IPS-NIHi11 (cell line): ENCODE data around the gene MAN1C1.
"Not testable (repeated sequence)": the region's sequence is repeated elsewhere in the genome, so short reads cannot be mapped to it uniquely, and the experiment has no call there.

Experiments
- DNase-seq: peaks from one replicate; pipeline ENCODE4 v3.0.0; 2012; ENCODE audit warnings: mixed read lengths, low spot score

The MAN1C1 gene

GRCh38 chr1:25716320-25716719 is 99.7 kb downstream of the MAN1C1 start:
- no peak for DNase-seq

DNA sequence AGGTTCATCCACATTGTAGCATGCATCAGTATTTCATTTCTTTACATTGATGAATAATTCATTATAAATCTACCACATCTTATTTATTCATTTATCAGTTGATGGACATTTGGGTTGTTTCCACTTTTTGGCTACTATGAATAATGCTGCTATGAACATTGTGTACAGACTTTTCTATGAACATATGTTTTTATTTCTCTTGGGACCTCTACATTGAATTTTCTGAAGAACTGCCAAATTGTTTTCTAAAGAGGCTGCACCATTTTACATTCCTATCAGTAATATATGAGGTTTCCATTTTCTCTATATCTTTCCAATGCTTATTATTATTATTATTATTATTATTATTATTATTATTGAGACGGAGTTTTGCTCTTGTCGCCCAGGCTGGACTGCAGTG is 102.1 kb downstream of the MAN1C1 start:
- no peak for DNase-seq

- DNase-seq = no peak
Observed at GRCh38 chr1:25720624-25721023, 104.0 kb downstream of the MAN1C1 start.

DNA sequence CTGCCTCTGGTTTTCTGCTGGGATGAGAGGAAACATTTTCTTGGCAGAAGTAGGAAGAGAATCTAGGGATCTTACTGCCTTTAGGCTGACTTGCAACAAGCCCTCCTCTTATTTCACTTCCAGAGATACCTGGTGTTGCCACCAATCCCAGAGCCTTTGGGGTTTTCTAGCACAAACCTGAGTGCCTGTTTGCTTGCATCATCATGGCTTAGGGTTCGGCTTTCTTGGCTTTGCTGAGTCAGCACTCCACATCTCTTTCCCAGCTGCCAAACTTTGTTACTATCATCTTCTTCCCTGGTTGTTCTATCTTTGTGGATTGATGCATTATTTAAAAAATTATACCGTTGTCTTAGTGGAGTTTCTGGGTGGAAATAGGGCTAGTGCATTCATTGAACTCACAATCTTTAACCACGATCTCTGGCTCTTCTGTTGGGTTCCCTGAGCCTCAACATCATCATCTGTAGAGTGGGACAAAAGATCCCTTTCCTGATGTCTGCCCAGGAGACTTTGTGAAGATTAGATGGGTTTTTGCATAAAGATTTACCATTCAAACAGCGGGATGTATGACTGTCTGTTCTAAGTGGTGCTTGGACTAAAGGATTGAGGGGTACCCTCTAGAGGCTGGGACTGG is 106.8 kb downstream of the MAN1C1 start:
- DNase-seq = no peak

- no peak for DNase-seq
Observed at GRCh38 chr1:25724201-25724600, 107.6 kb downstream of the MAN1C1 start.

GRCh38 chr1:25724966-25725365 is 108.4 kb downstream of the MAN1C1 start:
- no peak for DNase-seq

DNA sequence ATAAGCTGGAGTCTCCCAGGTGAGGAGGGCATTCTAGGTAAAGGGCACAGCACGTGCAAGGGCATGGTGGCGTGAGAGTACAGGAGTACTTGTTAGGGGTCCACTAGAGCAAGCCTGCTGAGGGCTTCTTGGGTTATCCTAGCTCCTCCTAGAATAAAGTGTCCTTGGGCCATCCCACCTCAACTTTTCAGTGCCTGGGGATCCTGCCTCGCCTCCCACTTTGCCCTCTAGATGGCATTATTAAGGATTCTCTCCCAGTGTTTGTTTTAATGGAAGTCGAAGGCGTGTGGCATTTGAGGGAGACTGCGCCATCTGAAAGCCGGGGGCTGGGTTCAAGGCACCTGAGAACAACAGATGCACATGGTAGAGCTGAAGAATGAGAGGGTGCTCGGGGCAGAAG is 108.9 kb downstream of the MAN1C1 start:
- no peak for DNase-seq

GRCh38 chr1:25727088-25727487 is 110.5 kb downstream of the MAN1C1 start:
- DNase-seq = no peak

DNA sequence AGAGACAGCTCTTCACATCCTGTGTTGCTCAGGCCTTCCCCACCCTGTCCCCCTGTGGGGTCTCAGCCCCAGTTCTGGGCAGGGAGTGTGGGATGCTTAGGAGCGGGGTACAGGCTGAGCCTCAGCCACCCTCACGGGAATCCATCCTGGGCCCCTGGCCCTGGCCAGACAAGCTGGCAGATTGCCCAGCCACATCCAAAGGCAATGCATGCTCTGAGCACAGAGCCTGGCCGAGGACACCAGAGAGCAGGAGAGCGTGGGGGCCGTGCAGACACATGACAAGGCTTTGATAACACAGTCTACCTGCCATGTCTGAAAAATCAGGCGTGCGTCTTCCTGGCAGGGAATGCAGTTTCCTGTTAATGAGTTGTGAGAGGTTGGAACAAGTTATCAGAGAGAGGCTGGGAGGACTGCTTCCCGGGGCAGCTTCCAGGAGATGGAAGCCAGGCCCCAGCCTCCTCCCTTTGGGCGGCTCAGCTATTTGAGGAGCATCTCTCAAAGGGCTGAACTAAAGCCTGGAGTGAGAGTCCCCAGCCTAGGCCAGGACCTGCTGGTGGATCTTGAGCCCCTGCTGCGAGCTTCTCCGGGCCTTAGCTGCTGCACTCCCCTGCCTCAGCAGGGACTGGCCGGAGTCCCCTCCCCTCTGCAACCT is 111.2 kb downstream of the MAN1C1 start:
- no peak for DNase-seq

- DNase-seq = no peak
Observed at GRCh38 chr1:25728301-25728935, 111.8 kb downstream of the MAN1C1 start.

GRCh38 chr1:25729045-25729444 is 112.5 kb downstream of the MAN1C1 start:
- DNase-seq = no peak

DNA sequence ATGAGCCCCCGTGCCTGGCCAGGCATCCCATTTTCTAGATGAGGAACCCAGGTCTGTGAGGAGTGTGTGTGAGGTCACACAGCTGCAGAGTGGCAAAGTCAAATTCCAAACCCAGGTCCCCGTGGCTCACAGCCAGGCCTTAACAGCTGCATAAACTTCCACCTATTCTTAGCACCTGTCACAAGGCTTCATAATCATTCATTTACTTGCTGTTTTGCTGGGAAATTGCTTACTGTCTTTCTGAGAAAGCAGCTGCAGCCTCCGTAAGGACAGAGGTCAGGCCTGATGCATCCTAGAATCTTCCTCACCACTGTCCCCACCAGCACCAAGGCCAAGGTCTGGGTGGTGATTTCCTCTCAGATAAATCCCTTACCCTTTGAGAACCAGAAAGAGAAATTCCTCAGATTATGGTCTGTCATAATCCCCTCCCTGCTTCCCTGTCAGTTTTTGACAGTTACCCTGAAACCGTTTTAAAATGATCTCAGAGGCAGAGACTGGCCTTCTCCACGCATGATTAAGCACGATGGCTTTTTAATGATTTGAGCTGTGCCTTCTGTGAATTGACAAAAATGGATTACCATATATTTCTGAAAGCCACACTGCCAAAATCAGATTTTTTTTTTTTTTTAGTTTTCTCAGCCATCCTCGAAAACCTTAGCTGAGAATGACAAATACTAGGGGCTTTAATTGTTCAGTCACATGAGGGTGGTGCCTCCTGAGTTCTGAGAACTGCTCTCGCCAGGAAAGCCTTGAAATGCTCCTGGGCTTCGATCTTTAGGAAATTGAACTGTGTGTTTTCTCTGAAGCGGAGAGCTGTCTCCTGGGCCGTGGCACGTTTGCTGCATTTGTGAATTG is 113.4 kb downstream of the MAN1C1 start:
- DNase-seq = no peak

- no peak for DNase-seq
Observed at GRCh38 chr1:25731148-25731547, 114.6 kb downstream of the MAN1C1 start.

DNA sequence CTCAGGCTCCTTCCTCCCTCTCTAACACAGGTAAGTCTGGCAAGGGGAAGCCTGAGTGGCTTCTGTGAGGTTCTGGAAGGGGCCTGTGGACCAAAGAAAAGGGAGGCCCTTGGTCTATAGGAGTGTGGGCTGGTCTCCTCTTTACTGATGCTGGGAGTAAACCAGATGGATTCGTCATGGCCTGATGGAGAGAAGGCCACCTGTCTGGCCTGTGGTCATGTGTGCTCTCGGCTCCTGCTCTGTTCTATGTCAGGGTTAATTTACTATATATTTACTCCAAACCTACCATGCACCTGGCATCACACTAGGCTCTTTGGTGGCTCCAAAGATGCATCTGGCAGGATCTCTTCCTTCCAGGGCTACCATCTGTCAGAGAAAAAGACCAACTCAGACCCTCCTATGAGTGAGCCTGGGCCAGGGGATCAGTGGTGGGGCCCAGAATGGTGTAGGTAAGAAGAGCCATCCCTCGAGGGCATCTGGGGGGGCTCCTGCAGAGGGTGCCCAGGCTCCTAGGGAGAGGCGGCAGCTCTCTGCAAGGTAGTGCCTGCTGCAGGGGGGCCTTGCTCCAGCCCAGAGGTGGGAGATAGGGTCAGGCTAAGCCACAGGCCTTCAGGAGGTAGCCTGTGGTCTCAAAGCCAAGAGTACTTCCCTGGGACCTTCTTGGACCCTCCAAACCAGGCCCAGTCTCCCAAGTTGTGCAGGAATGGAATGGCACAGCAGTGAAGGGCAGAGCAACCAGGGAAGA is 115.2 kb downstream of the MAN1C1 start:
- no peak for DNase-seq

- no peak for DNase-seq
Observed at GRCh38 chr1:25732821-25733220, 116.2 kb downstream of the MAN1C1 start.

DNA sequence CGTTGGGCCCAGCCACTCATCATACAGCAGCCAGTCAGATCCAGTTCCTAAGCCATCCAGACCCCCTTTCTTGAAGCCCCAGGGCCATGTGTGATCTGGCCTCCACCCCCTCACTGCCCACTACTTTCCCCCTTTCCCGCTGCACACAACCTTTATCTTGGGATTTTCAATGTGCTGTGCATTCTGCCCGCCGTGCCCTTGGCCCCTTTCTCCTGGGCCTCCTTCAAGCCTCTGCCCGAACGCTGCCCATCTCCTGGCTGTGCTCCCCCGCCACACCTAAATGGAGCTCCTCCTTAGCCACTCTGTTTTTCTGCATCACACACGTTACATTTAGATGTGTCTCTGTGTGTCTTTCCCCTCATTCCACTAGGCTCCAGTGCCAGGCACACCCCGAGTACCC is 116.7 kb downstream of the MAN1C1 start:
- DNase-seq = no peak

- DNase-seq = not testable (repeated sequence)
Observed at GRCh38 chr1:25734991-25735390, 118.4 kb downstream of the MAN1C1 start.

GRCh38 chr1:25735956-25736529 is 119.5 kb downstream of the MAN1C1 start:
- DNase-seq = no peak

DNA sequence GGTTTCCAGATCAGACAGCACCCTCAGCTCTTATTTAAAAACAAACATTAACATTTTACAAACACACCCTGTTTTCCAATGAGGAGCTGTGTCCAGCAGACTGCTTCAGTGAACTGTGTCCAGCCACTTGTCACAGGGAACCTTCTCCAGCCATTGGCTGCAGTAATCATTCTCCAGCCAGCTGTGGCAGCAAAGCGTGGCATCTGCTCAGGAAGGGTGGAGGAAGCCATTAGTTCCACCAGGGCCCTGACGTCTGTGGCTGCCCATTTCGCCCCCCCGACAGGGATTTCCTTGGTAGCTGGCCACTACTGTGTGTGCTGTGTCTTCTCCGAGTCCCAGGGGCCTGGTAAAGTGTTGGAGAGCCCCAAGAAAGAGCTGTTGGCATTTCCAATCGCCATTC is 120.5 kb downstream of the MAN1C1 start:
- no peak for DNase-seq

DNA sequence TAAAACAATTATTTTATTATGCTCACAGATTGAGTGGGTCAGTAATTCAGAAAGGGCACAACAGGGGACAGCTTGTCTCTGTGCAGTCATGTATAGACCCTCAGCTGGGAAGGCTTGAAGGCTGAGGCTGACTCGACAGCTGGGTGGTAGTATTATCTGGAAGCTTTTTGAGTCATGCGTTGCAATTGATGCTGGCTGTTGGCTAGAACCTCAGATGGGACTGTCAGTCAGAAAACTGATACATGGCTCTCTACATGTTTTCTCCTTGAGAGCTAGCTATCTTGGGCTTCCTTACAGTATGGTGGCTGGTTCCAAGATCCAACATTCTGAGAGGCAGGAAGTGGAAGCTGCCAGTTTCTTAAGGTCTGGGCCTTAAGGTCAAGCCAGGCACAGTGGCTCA is 121.9 kb downstream of the MAN1C1 start:
- no peak for DNase-seq

GRCh38 chr1:25739341-25739740 is 122.8 kb downstream of the MAN1C1 start:
- DNase-seq = no peak

DNA sequence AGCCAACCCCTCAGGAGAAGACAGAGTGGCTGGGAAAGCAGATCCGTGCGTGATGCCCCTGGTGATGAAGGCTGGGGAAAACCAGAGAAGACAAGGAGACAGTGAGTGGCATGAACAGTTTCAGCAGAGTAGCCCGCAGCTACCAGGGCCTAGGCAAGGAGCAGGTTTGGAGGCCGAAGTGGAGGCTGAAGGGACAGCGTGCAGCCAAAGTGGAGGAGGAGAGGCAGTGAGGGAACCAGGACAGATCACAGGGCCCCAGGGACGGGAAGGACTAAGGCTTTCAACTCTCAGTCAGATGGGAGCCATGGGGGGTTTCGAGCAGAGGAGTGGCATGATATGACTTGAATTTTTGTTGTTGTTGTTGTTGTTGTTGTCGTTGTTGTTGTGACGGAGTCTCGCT is 123.5 kb downstream of the MAN1C1 start:
- no peak for DNase-seq
